Measurements from ENCODE around the gene POU2F3. TPM values are rescaled to one million over a fixed set of nuclear protein-coding genes. Genes with fewer than 3 reads are reported as not detected.

Gene POU2F3
- total and polyA plus RNA-seq, 2 of the 13 experiments (the other 11 are each of a cell fraction or from before 2014, with no cell fraction given), result not detected

DNA sequence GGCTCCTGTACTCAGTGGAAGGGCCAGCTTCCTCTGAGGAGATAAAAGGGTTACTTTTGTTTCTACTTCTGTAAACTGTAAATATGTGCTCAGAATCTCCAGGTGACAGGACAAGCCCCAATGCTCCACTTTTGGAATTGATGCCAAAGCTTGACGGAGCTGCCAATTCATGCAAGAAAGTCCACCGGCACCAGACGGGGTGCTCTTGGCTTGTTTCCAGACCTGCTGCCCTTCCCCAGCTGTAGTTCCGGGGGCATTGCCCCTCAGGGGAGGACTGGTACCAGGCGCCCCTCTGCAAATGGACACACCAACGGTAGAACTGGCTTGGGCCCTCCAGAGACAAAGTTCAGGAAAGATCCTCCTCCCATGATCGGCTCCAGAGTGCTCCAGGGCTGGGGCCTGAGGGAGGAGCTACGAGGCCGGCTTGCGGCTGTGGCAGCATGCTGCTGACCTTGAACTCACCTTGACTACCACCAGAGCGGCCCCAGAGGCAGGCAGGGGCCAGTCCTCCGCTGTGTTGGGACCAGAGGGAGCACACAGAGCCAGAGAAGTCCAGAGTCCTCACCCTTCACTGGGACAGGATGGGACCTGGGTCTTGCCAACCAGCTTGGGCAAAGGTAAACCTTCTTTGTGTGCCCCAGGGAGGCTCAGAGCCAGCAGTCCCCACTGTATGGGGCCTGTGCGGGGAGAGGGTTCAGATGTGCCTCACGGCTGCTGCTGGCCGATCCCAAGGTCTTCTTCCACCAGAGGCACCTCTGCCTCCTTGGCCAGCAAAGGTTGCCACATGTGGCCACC, 46.9 kb upstream of the POU2F3 start (continued):
- peak; percentile 57; the same call in 1 of the 2 replicates for TF ChIP-seq ZBTB46 (CRISPR knock-in tag; IDR thresholded peaks at IDR 0.05; ENCODE audit: borderline replicate concordance)
- TF ChIP-seq, protein P1, sequence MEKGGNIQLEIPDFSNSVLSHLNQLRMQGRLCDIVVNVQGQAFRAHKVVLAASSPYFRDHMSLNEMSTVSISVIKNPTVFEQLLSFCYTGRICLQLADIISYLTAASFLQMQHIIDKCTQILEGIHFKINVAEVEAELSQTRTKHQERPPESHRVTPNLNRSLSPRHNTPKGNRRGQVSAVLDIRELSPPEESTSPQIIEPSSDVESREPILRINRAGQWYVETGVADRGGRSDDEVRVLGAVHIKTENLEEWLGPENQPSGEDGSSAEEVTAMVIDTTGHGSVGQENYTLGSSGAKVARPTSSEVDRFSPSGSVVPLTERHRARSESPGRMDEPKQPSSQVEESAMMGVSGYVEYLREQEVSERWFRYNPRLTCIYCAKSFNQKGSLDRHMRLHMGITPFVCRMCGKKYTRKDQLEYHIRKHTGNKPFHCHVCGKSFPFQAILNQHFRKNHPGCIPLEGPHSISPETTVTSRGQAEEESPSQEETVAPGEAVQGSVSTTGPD (CRISPR knock-in tag; IDR thresholded peaks at IDR 0.05), result peak; percentile 56; the same call in 1 of the 2 replicates
- no peak for TF ChIP-seq NR3C1 (CRISPR knock-in tag; IDR thresholded peaks at IDR 0.05)
- TF ChIP-seq CREM (IDR thresholded peaks at IDR 0.05), result peak; percentile 42; the same call in 1 of the 2 replicates
- no peak for TF ChIP-seq CREM (CRISPR knock-in tag; IDR thresholded peaks at IDR 0.05)
- TF ChIP-seq HNF1A (IDR thresholded peaks at IDR 0.05; ENCODE audit: low read depth), result no peak
- peak; percentile 66; the same call in 1 of the 2 replicates for TF ChIP-seq HNF1A (CRISPR knock-in tag; IDR thresholded peaks at IDR 0.05; ENCODE audit: borderline replicate concordance)
- TF ChIP-seq, protein P2, sequence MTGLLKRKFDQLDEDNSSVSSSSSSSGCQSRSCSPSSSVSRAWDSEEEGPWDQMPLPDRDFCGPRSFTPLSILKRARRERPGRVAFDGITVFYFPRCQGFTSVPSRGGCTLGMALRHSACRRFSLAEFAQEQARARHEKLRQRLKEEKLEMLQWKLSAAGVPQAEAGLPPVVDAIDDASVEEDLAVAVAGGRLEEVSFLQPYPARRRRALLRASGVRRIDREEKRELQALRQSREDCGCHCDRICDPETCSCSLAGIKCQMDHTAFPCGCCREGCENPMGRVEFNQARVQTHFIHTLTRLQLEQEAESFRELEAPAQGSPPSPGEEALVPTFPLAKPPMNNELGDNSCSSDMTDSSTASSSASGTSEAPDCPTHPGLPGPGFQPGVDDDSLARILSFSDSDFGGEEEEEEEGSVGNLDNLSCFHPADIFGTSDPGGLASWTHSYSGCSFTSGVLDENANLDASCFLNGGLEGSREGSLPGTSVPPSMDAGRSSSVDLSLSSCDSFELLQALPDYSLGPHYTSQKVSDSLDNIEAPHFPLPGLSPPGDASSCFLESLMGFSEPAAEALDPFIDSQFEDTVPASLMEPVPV (CRISPR knock-in tag; IDR thresholded peaks at IDR 0.05), result peak; percentile 61; the same call in 1 of the 2 replicates
- no peak for TF ChIP-seq ZNF766 (CRISPR knock-in tag; IDR thresholded peaks at IDR 0.05; ENCODE audit: borderline replicate concordance)
- peak; percentile 84; the same call in 1 of the 2 replicates for TF ChIP-seq ZNF276 (CRISPR knock-in tag; IDR thresholded peaks at IDR 0.05; ENCODE audit: low read depth)
